ENCODE data around the gene IL4.
"Not testable (repeated sequence)": the region's sequence is repeated elsewhere in the genome, so short reads cannot be mapped to it uniquely, and the experiment has no call there.

The IL4 gene

DNA sequence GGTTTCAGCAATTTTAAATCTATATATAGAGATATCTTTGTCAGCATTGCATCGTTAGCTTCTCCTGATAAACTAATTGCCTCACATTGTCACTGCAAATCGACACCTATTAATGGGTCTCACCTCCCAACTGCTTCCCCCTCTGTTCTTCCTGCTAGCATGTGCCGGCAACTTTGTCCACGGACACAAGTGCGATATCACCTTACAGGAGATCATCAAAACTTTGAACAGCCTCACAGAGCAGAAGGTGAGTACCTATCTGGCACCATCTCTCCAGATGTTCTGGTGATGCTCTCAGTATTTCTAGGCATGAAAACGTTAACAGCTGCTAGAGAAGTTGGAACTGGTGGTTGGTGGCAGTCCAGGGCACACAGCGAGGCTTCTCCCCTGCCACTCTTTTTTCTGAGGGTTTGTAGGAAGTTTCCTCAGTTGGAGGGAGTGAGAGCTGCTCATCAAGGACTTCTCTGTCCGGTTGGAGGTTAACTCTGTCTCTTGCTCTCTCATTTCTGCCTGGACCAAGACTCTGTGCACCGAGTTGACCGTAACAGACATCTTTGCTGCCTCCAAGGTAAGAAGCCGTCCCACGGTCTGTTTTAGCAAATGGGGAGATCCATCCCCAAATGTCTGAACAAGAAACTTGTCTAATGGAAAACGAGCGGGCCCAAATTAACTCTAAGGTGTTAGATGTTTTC, at the start of gene IL4:
IL4 (plus strand) TSS at position 51 of the 692 bp plus-strand sequence; CDS start at position 113, 62 bp downstream.
- TF ChIP-seq CTCF (IDR thresholded peaks at IDR 0.05; ENCODE audit: extremely low read depth, missing control alignments), result no peak
- DNase-seq (ENCODE audit: low spot score), result no peak

GRCh38 chr5:132627470-132627869, 46.3 kb upstream of the IL4 start:
- no peak for TF ChIP-seq CTCF (IDR thresholded peaks at IDR 0.05; ENCODE audit: extremely low read depth, missing control alignments)
- no peak for DNase-seq (ENCODE audit: low spot score)

- no peak for TF ChIP-seq CTCF (IDR thresholded peaks at IDR 0.05; ENCODE audit: extremely low read depth, missing control alignments)
- peak; percentile 36 for DNase-seq (ENCODE audit: low spot score)
Measured at GRCh38 chr5:132628814-132629213, 45.0 kb upstream of the IL4 start.

DNA sequence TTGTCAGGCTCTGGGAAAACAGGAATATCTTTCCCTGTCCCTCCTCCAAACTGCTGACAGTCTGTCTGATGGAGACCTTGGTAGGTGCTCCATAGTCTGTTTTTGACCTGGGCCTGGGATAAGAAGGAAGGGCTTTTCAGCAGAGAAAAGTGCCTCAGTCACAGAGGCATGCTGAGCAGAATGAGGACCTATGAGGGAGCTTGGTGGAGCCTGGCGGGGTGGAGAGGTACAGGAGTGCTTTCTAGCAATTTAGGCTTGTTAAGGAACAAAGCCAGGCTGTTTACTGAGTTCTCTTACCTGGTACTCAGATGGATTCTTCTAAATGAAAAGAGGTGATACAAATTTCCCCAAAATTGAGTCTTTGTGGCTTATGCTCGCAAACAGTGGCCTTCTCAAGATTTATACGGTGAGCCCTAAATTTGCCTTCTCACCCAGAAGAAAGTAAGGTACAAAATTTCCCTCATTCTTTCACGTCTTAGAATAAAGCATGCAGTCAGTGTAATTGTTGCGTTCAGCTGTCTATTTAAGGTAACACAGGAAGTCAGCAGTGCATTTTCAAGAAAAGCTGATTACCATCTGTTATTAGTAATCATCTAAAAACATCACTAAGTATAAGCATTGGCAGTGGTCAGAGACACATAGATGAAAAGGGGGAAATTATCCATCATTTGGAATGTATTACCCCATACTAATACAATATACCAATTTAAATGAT, 44.4 kb upstream of the IL4 start:
- DNase-seq (ENCODE audit: low spot score), result peak; percentile 55
- no peak for TF ChIP-seq CTCF (IDR thresholded peaks at IDR 0.05; ENCODE audit: extremely low read depth, missing control alignments)

DNA sequence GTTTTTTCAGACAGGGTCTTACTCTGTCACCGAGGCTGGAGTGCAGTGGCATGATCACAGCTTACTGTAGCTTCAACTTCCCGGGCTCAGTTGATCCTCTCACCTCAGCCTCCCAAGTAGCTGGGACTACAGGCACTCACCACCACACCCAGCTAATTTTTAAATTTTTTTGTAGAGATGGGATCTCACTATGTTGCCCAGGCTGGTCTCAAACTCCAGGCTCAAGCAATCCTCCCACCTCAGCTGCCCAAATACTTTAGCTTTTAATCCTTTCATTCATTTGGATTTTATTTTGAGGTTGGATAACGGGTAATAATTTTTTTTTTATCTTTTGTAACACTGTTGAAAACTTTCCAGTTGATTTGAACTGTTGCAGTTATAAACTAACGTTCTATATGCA, 40.2 kb upstream of the IL4 start:
- DNase-seq (ENCODE audit: low spot score), result not testable (repeated sequence)

GRCh38 chr5:132635873-132636272, 37.9 kb upstream of the IL4 start:
- no peak for TF ChIP-seq CTCF (IDR thresholded peaks at IDR 0.05; ENCODE audit: extremely low read depth, missing control alignments)
- peak; percentile 46 for DNase-seq (ENCODE audit: low spot score)

GRCh38 chr5:132637241-132637640, 36.5 kb upstream of the IL4 start:
- TF ChIP-seq CTCF (IDR thresholded peaks at IDR 0.05; ENCODE audit: extremely low read depth, missing control alignments), result no peak
- no peak for DNase-seq (ENCODE audit: low spot score)

Measured in GM20000 (cell line).